ENCODE results near the gene CFHR2.

GRCh38 chr1:197001828-197002227, 58.3 kb downstream of the CFHR2 start:
- TF ChIP-seq CTCF (optimal IDR thresholded peaks at IDR 0.05 in 1 of 3, IDR thresholded peaks at IDR 0.05 in 1 of 3, conservative IDR thresholded peaks at IDR 0.05 in 1 of 3; ENCODE audit: extremely low read depth in 1 of 3, insufficient read depth in 2 of 3, low read length in 3 of 3): no peak
- no peak for TF ChIP-seq EZH2 (IDR thresholded peaks at IDR 0.05; ENCODE audit: low read length)

Measured in keratinocyte (primary cell).